Osteocyte (in vitro differentiated cells): ENCODE data around the gene CGAS. TPM values are rescaled to one million over a fixed set of nuclear protein-coding genes. Genes with fewer than 3 reads are reported as not detected.

ENCODE experiments used
- DNase-seq: peaks from one replicate; pipeline ENCODE4 v3.0.0; 2021; ENCODE audit warnings: mixed read lengths; ENCODE audit not compliant: unreplicated experiment; ENCODE audit errors: extremely low spot score
- H3K27ac Mint-ChIP-seq: one replicate; pipeline ENCODE4 v1.8.0; 2021; ENCODE audit warnings: mild to moderate bottlenecking, mixed read lengths; ENCODE audit not compliant: unreplicated experiment
- H3K27me3 Mint-ChIP-seq: one replicate; pipeline ENCODE4 v1.8.0; 2021; ENCODE audit warnings: mixed read lengths; ENCODE audit not compliant: unreplicated experiment
- H3K36me3 Mint-ChIP-seq: one replicate; pipeline ENCODE4 v1.8.0; 2021; ENCODE audit warnings: mixed read lengths; ENCODE audit not compliant: unreplicated experiment
- H3K4me1 Mint-ChIP-seq: one replicate; pipeline ENCODE4 v1.8.0; 2021; ENCODE audit warnings: mixed read lengths; ENCODE audit not compliant: unreplicated experiment
- H3K4me3 Mint-ChIP-seq: one replicate; pipeline ENCODE4 v1.8.0; 2021; ENCODE audit warnings: mild to moderate bottlenecking, moderate library complexity, mixed read lengths; ENCODE audit not compliant: unreplicated experiment
- H3K9me3 Mint-ChIP-seq: one replicate; pipeline ENCODE4 v1.8.0; 2021; ENCODE audit warnings: mixed read lengths; ENCODE audit not compliant: unreplicated experiment
- total RNA-seq: library from RNA; stranded (reverse); gene quantifications from 2 replicates; pipeline ENCODE4 v1.2.1, GENCODE V29; 2021
- TF ChIP-seq, protein P1 (sequence below): fragments of 200-600 bp; sonication (generic); IDR thresholded peaks from 2 replicates; pipeline ENCODE4 v1.5.0; 2021; ENCODE audit warnings: antibody characterized with exemption, mild to moderate bottlenecking, moderate library complexity

The CGAS gene
- total RNA-seq, 1 donor from 2014 or later = 0.59 TPM

GRCh38 chr6:73481969-73482368 lies 29.9 kb upstream of the CGAS start:
- TF ChIP-seq, protein P1, sequence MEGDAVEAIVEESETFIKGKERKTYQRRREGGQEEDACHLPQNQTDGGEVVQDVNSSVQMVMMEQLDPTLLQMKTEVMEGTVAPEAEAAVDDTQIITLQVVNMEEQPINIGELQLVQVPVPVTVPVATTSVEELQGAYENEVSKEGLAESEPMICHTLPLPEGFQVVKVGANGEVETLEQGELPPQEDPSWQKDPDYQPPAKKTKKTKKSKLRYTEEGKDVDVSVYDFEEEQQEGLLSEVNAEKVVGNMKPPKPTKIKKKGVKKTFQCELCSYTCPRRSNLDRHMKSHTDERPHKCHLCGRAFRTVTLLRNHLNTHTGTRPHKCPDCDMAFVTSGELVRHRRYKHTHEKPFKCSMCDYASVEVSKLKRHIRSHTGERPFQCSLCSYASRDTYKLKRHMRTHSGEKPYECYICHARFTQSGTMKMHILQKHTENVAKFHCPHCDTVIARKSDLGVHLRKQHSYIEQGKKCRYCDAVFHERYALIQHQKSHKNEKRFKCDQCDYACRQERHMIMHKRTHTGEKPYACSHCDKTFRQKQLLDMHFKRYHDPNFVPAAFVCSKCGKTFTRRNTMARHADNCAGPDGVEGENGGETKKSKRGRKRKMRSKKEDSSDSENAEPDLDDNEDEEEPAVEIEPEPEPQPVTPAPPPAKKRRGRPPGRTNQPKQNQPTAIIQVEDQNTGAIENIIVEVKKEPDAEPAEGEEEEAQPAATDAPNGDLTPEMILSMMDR = no peak
- H3K36me3 Mint-ChIP-seq = peaks cover 36% of the 10 kb centered on the region
- no peaks in the 10 kb centered on the region for H3K9me3 Mint-ChIP-seq
- H3K27me3 Mint-ChIP-seq = no peaks in the 10 kb centered on the region
- H3K27ac Mint-ChIP-seq = no peak overlapping the region
- peak; percentile 36 for DNase-seq
- no peak overlapping the region for H3K4me3 Mint-ChIP-seq
- H3K4me1 Mint-ChIP-seq = no peaks in the 10 kb centered on the region

DNA sequence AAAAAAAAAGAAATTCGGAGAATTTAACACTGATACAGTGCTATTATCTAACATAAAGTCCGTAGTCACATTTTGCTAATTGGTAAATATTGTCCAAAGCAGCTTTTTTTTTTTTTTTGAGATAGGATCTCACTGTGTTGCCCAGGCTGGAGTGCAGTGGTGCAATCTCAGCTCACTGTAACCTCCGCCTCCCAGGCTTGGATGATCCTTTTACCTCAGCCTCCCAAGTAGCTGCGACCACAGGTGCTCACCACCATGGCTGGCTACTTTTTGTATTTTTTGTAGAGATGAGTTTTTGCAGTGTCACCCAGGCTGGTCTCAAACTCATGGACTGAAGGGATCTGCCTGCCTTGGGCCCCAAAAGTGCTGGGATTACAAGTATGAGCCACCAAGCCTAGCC lies 25.3 kb upstream of the CGAS start:
- TF ChIP-seq, protein P1 = no peak
- Mint-ChIP-seq H3K36me3 (peaks cover 37% of the 10 kb centered on the region), H3K9me3 (no peaks in the 10 kb centered on the region), H3K4me1 (no peaks in the 10 kb centered on the region), H3K27me3 (no peaks in the 10 kb centered on the region), H3K4me3 (no peak overlapping the region), H3K27ac (no peak overlapping the region)
- DNase-seq = peak; percentile 15

DNA sequence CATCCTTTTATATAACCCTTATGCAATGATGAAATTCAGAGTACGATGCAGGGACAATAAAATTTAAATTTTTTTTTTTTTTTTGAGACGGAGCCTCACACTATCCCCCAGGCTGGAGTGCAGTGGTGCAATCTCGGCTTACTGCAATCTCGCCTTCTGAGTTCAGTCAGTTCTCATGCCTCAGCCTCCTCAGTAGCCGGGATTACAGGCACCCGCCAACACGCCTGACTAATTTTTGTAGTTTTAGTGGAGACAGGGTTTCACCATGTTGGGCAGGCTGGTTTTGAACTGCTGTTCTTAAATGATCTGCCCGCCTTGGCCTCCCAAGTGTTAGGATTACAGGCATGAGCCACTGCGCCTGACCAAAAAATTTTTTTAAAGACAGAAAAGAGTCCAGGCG lies 24.6 kb upstream of the CGAS start:
- Mint-ChIP-seq H3K27me3 (no peaks in the 10 kb centered on the region), H3K4me1 (no peaks in the 10 kb centered on the region), H3K9me3 (no peaks in the 10 kb centered on the region), H3K4me3 (no peak overlapping the region), H3K36me3 (peaks cover 31% of the 10 kb centered on the region), H3K27ac (no peak overlapping the region)
- peak; percentile 44 for DNase-seq
- TF ChIP-seq, protein P1 = no peak

DNA sequence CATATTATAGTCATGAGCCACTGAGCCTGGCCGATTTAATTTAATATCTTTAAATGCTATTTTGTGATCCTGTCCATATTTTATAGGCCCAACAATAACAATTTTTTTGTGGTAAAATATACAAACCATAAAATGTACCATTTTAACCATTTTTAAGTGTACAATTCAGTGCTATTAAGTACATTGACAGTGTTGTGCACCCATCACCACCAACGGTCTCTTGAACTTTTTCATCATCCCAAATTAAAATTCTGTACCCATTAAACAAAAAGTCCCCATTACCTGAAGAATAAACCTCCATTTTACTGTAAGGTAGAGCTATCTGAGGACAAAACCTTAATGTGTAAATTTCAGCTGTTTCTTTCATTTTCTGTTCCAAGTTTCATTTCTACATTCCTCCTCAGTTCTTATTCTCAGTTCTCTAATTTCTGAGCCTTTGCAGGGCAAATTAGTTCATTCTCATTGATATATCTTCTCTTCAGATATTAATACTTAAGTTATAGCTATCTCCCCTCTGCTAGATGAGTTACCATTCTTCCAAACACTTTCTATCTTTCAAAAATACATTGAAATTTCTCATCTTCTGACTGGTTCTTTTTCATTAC lies 19.7 kb upstream of the CGAS start:
- peaks cover 24% of the 10 kb centered on the region for H3K36me3 Mint-ChIP-seq
- H3K9me3 Mint-ChIP-seq = no peaks in the 10 kb centered on the region
- H3K4me3 Mint-ChIP-seq = no peak overlapping the region
- H3K27ac Mint-ChIP-seq = no peak overlapping the region
- no peaks in the 10 kb centered on the region for H3K27me3 Mint-ChIP-seq
- TF ChIP-seq, protein P1 = no peak
- no peaks in the 10 kb centered on the region for H3K4me1 Mint-ChIP-seq
- DNase-seq = no peak

DNA sequence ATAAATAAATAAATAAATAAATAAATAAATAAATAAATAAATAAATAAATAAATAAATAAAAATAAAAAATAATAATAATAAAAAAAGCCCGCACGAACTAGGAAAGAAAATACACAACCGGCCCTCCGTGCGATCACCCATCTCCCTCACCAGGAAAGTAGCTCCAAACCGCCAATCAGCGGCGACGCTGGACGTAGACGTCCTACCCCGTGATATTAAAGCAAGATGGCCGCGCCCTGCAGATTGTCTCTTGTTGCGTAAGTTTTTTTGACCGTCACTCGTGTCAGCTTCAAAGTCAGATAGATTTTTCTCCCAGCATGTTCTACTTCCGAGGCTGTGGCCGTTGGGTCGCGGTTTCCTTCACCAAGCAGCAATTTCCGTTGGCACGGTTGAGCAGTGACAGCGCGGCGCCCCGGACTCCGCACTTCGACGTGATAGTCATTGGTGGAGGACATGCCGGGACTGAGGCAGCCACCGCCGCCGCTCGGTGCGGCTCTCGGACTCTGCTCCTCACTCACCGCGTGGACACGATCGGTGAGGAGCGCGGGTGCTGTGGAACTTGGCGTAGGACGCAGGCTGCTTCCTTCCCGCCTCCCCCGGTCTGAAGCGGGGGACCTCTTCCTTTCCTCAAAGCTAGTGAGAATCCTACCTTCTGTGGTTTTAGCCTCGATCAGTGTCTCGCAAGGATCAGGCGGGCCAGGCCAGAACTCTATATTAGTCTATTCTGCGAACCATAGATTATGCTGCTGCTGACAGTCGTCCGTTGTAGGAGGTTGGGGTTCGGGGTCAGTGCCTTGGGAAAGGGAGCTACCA lies 9.6 kb upstream of the CGAS start, which contains the start of gene MTO1:
TSS of gene MTO1 (plus strand) at position 201 of the 814 bp plus-strand sequence. CDS start at position 319, 118 bp downstream.
- TF ChIP-seq, protein P1 = no peak
- DNase-seq = peak; percentile 91
- H3K36me3 Mint-ChIP-seq = peaks cover 3% of the 10 kb centered on the region
- H3K9me3 Mint-ChIP-seq = no peaks in the 10 kb centered on the region
- peak within 1 kb of the TSS; percentile 98 for H3K4me3 Mint-ChIP-seq
- no peaks in the 10 kb centered on the region for H3K27me3 Mint-ChIP-seq
- peaks cover 22% of the 10 kb centered on the region for H3K4me1 Mint-ChIP-seq
- peak within 1 kb of the TSS; percentile 100 for H3K27ac Mint-ChIP-seq
